Ovary (tissue), 3 donors: ENCODE measurements around the gene FGD3.

Source experiments
- EP300 ChIP-seq: sonication (generic); formaldehyde crosslinking; IDR thresholded peaks from one replicate; pipeline ENCODE4 v1.6.1; 2017; ENCODE audit warnings: antibody characterized with exemption
- TF ChIP-seq, protein P1 (sequence below), 3 donors: fragments of 450-650 bp in 2 of 3; fragments of 200-600 bp in 1 of 3; IDR thresholded peaks; one replicate each; pipeline versions ENCODE4 v1.5.1 to v1.8.0; 2016 to 2022; ENCODE audit warnings: antibody characterized with exemption in 3 of 3, mild to moderate bottlenecking in 1 of 3
- donor health status: DM: no; HTN: no; CAD: no.

DNA sequence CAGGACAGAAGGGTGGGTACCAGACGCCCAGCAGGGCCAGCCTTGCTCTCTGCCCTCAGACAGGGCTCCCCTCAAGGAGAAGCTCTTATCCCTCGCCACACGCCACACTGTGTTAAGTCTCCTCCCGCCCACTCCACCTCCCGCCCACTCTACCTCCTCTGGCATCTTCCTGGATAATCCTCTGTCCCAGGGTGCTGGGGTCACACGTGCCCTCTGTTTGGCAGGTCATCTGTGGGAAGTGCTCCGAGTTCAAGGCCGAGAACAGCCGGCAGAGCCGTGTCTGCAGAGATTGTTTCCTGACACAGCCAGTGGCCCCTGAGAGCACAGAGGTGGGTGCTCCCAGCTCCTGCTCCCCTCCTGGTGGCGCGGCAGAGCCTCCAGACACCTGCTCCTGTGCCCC, 85.2 kb downstream of the FGD3 start:
- TF ChIP-seq, protein P1, sequence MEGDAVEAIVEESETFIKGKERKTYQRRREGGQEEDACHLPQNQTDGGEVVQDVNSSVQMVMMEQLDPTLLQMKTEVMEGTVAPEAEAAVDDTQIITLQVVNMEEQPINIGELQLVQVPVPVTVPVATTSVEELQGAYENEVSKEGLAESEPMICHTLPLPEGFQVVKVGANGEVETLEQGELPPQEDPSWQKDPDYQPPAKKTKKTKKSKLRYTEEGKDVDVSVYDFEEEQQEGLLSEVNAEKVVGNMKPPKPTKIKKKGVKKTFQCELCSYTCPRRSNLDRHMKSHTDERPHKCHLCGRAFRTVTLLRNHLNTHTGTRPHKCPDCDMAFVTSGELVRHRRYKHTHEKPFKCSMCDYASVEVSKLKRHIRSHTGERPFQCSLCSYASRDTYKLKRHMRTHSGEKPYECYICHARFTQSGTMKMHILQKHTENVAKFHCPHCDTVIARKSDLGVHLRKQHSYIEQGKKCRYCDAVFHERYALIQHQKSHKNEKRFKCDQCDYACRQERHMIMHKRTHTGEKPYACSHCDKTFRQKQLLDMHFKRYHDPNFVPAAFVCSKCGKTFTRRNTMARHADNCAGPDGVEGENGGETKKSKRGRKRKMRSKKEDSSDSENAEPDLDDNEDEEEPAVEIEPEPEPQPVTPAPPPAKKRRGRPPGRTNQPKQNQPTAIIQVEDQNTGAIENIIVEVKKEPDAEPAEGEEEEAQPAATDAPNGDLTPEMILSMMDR (IDR thresholded peaks at IDR 0.05): no peak
- no peak for TF ChIP-seq EP300
